Measurements from ENCODE around the gene SDK1. TPM values are rescaled to one million over a fixed set of nuclear protein-coding genes. Genes with fewer than 3 reads are reported as not detected.

SDK1 gene
- total and polyA plus RNA-seq, 2 of the 8 experiments (the other 6 are each of a cell fraction or from before 2014, with no cell fraction given): 3.3 to 7.2 TPM

DNA sequence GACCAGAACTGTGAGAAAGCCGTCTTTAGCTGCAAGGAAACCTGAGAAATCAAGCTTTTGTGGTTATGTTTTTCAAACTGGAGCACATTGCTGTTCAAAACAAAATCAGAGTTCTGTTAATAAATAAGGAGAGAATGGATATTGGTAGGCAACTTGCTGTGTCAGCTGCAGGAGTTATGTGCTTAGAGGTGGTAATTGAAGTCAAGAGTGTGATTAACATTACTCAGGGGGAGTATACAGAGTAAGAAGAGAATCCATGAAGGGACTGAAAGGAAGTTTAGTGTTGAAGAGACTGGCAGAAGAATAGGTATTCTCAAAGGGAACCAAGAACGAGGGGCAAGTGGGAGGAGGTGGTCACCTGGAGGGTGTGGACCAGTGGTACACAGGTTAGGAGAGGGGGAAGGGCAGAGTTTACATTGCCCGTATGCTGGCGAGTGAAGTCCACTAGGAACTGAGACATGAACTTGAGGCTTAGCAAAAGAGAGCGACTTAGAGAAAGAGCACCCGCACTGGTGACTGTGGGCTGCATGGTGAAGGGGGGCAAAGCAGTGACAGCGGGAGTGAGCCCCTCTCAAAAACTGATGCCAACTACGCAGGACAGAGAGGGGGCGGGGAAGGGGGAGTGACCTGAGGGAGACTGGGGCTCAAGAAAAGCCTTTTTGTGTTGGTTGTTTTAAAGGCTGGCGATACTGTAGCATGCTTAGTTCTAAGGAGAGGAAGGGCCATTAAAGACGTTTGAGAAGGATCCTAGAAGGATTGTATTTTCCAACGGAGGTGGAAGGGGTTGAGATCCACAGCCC is 80.0 kb downstream of the SDK1 start:
- WGBS, 2 experiments (ENCODE audit: extremely low coverage in 1 of 2, insufficient coverage in 1 of 2, insufficient read length in 1 of 2, insufficient replicate concordance in 2 of 2, low coverage in 1 of 2, low lambda C conversion rate in 2 of 2, missing lambda C conversion rate in 1 of 2): 72% methylated on average over 11 of the region's 12 CpGs; no CpG with 5 or more reads in 1 of the 2 experiments
- CTCF ChIA-PET (ENCODE audit: partially characterized antibody): interaction anchor here (1.3 to 2.7 kb wide), 2 partner anchors 8 to 19 kb away, joined by 4 to 8 read pairs; no protein-coding TSS in a partner anchor
- DNase-seq (ENCODE audit: low read depth in 1 of 2, low spot score in 2 of 2): no peak
- TF ChIP-seq MAFK (IDR thresholded peaks at IDR 0.05; ENCODE audit: low read depth, low read length): no peak

More for the DNA sequence above, 80.0 kb downstream of the SDK1 start:
- Histone ChIP-seq H3K4ac (replicated peaks; ENCODE audit: insufficient read length, low read depth, low read length) (no peak overlapping the region), H2AFZ (ENCODE audit: low read length) (no peak overlapping the region), H3K4me1 (replicated peaks in 1 of 4; ENCODE audit: control insufficient read depth in 3 of 4, insufficient read depth in 4 of 4, low read length in 3 of 4) (peaks cover 0 to 11% (median 4%) of the 10 kb centered on the region in 4 experiments; a peak in 5 of 7 replicates), H3K4me3 (ENCODE audit: extremely low read depth in 1 of 4, insufficient read depth in 2 of 4, low read depth in 3 of 4, low read length in 4 of 4) (no peak overlapping the region; a peak in 1 of 8 replicates), H4K20me1 (replicated peaks in 1 of 2; ENCODE audit: control insufficient read depth in 1 of 2, insufficient read depth in 2 of 2, low read length in 2 of 2) (no peaks in the 10 kb centered on the region), H3K79me2 (ENCODE audit: control insufficient read depth in 1 of 2, insufficient read depth in 2 of 2, low read length in 2 of 2) (no peaks in the 10 kb centered on the region), H4K5ac (ENCODE audit: insufficient read length, low read depth, low read length) (no peak overlapping the region), H2BK20ac (ENCODE audit: low read length) (0 out of 2 replicates have a peak overlapping the region, but pooled peaks have one; percentile 13), H3K18ac (ENCODE audit: extremely low read depth, low read length) (no peak overlapping the region; the same call in 1 of the 2 replicates), H3K4me2 (ENCODE audit: insufficient read depth in 1 of 2, low read depth in 2 of 2, low read length in 2 of 2) (peak overlapping the region; percentile 36 to 39; a peak in 1 of 4 replicates), H3K36me3 (ENCODE audit: control insufficient read depth in 2 of 4, insufficient read depth in 4 of 4, low read length in 3 of 4) (no peaks in the 10 kb centered on the region), H3K27ac (ENCODE audit: low read depth, low read length) (no peak overlapping the region), H2BK15ac (ENCODE audit: low read length) (no peak overlapping the region), H3K23me2 (ENCODE audit: low read depth, low read length) (no peaks in the 10 kb centered on the region), H3K79me1 (ENCODE audit: low read depth, low read length) (no peaks in the 10 kb centered on the region; the same call in 1 of the 2 replicates), H4K8ac (ENCODE audit: extremely low read depth, insufficient read depth, low read length) (no peak overlapping the region), H2AK5ac (ENCODE audit: low read depth, low read length) (no peak overlapping the region), H3K27me3 (replicated peaks in 1 of 4; ENCODE audit: control insufficient read depth in 3 of 4, extremely low read depth in 1 of 4, insufficient read depth in 3 of 4, low read length in 3 of 4) (peaks cover 0 to 1% (median 0%) of the 10 kb centered on the region in 4 experiments; a peak in 1 of 7 replicates), H3K9me3 (ENCODE audit: insufficient read depth in 2 of 2, low read depth in 1 of 2, low read length in 1 of 2) (no peaks in the 10 kb centered on the region), H2BK120ac (replicated peaks; ENCODE audit: low read depth, low read length) (no peak overlapping the region), H2BK12ac (ENCODE audit: low read depth, low read length) (no peak overlapping the region), H3K9ac (replicated peaks in 1 of 4; ENCODE audit: extremely low read depth in 1 of 4, low read depth in 3 of 4, low read length in 3 of 4) (no peak overlapping the region), H4K91ac (replicated peaks; ENCODE audit: insufficient read length, low read length) (no peak overlapping the region), H2BK5ac (ENCODE audit: low read depth, low read length) (no peak overlapping the region), H3K56ac (replicated peaks; ENCODE audit: insufficient read length, low read depth, low read length) (no peak overlapping the region), H3K14ac (ENCODE audit: insufficient read length) (no peak overlapping the region), H3K23ac (ENCODE audit: insufficient read length) (no peak overlapping the region)
- POLR2A ChIA-PET (ENCODE audit: partially characterized antibody): no interaction called here
- FAIRE-seq: peak; percentile 62
